Endothelial cell (in vitro differentiated cells): Measurements from ENCODE around the gene CSRP1. TPM values are rescaled to one million over a fixed set of nuclear protein-coding genes. Genes with fewer than 3 reads are reported as not detected.
"Not testable (repeated sequence)": the region's sequence is repeated elsewhere in the genome, so short reads cannot be mapped to it uniquely, and the experiment has no call there.

ENCODE experiments used
- DNase-seq: peaks from one replicate; pipeline ENCODE4 v3.0.0; 2021; ENCODE audit warnings: low spot score
- H3K27ac Mint-ChIP-seq: one replicate; pipeline ENCODE4 v1.8.0; 2021; ENCODE audit warnings: mixed read lengths, inconsistent platforms; ENCODE audit not compliant: unreplicated experiment
- H3K27me3 Mint-ChIP-seq: one replicate; pipeline ENCODE4 v1.8.0; 2021; ENCODE audit warnings: mild to moderate bottlenecking, moderate library complexity, mixed read lengths, inconsistent platforms; ENCODE audit not compliant: unreplicated experiment
- H3K36me3 Mint-ChIP-seq: one replicate; pipeline ENCODE4 v1.8.0; 2021; ENCODE audit warnings: mild to moderate bottlenecking, low read depth, mixed read lengths, inconsistent platforms; ENCODE audit not compliant: unreplicated experiment
- H3K4me1 Mint-ChIP-seq: one replicate; pipeline ENCODE4 v1.8.0; 2021; ENCODE audit warnings: mild to moderate bottlenecking, mixed read lengths, inconsistent platforms; ENCODE audit not compliant: unreplicated experiment
- H3K4me3 Mint-ChIP-seq: one replicate; pipeline ENCODE4 v1.8.0; 2021; ENCODE audit warnings: mild to moderate bottlenecking, mixed read lengths, inconsistent platforms; ENCODE audit not compliant: unreplicated experiment
- H3K9me3 Mint-ChIP-seq: one replicate; pipeline ENCODE4 v1.8.0; 2021; ENCODE audit warnings: mixed read lengths, inconsistent platforms; ENCODE audit not compliant: unreplicated experiment
- total RNA-seq: library from RNA; stranded (reverse); fragmentation: NEBNext Ultra II Directional; extraction: Animal tissue kit (Norgen Biotek cat#: 25700); gene quantifications from one replicate; pipeline ENCODE4 v1.2.1, GENCODE V29; 2021; ENCODE audit not compliant: unreplicated experiment
- TF ChIP-seq, protein P1 (sequence below): fragments of 200-600 bp; sonication (generic); IDR thresholded peaks from one replicate; pipeline ENCODE4 v1.5.0; 2021; ENCODE audit warnings: antibody characterized with exemption; ENCODE audit not compliant: unreplicated experiment

Gene CSRP1
- total RNA-seq, 1 donor from 2014 or later: 111 TPM

DNA sequence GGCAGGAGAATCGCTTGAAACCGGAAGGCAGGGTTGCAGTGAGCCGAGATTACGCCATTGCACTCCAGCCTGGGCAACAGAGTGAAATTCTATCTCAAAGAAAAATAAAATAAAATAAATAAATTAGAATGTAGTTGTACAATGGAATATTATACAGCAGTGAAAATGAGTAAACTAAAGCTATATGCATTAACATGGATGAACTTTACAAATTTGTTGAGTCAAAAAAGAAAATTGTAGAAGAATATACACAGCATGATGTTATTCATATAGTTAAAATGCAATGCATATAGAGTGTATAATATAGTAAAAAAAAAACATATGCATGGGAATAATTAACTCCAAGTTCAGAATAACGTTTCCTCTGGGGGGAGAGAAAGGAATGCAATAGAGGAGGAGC, 21.0 kb upstream of the CSRP1 start:
- Mint-ChIP-seq H3K4me1 (peaks cover 15% of the 10 kb centered on the region), H3K27me3 (peaks cover 3% of the 10 kb centered on the region), H3K36me3 (peaks cover 2% of the 10 kb centered on the region)

DNA sequence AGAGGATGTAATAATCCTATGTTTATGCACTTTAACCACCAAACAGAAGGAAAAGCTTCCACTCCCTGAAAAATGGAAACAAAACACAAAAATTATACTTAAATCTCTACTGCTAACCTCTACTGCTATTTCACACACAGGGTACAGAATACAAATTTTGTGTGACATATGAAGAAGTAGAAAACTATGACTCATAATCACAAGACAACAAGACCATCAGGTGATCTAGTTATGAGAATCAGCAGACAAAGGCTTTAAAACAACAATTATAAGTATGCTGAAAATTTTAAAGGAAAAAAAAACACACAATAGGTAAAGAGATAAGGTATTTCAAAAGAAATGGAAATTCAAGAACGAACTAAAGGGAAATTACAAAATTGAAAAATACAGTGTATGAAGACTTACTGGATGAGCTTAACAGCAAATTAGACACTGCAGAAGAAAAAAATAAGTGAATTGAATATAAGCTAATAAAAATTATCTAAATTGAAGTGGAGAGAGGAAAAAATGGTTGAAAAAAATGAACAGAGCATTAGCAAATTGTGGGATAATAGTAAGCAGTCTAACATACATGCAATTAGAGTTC, 18.4 kb upstream of the CSRP1 start:
- no peak overlapping the region for H3K27ac Mint-ChIP-seq
- TF ChIP-seq, protein P1, sequence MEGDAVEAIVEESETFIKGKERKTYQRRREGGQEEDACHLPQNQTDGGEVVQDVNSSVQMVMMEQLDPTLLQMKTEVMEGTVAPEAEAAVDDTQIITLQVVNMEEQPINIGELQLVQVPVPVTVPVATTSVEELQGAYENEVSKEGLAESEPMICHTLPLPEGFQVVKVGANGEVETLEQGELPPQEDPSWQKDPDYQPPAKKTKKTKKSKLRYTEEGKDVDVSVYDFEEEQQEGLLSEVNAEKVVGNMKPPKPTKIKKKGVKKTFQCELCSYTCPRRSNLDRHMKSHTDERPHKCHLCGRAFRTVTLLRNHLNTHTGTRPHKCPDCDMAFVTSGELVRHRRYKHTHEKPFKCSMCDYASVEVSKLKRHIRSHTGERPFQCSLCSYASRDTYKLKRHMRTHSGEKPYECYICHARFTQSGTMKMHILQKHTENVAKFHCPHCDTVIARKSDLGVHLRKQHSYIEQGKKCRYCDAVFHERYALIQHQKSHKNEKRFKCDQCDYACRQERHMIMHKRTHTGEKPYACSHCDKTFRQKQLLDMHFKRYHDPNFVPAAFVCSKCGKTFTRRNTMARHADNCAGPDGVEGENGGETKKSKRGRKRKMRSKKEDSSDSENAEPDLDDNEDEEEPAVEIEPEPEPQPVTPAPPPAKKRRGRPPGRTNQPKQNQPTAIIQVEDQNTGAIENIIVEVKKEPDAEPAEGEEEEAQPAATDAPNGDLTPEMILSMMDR: no peak
- H3K4me1 Mint-ChIP-seq: no peaks in the 10 kb centered on the region
- H3K4me3 Mint-ChIP-seq: no peak overlapping the region
- no peaks in the 10 kb centered on the region for H3K36me3 Mint-ChIP-seq
- no peaks in the 10 kb centered on the region for H3K9me3 Mint-ChIP-seq
- H3K27me3 Mint-ChIP-seq: peaks cover 2% of the 10 kb centered on the region
- no peak for DNase-seq

More for the DNA sequence above, 21.0 kb upstream of the CSRP1 start:
- no peak for DNase-seq
- H3K4me3 Mint-ChIP-seq: no peak overlapping the region
- no peak overlapping the region for H3K27ac Mint-ChIP-seq
- H3K9me3 Mint-ChIP-seq: no peaks in the 10 kb centered on the region
- TF ChIP-seq, protein P1: no peak

DNA sequence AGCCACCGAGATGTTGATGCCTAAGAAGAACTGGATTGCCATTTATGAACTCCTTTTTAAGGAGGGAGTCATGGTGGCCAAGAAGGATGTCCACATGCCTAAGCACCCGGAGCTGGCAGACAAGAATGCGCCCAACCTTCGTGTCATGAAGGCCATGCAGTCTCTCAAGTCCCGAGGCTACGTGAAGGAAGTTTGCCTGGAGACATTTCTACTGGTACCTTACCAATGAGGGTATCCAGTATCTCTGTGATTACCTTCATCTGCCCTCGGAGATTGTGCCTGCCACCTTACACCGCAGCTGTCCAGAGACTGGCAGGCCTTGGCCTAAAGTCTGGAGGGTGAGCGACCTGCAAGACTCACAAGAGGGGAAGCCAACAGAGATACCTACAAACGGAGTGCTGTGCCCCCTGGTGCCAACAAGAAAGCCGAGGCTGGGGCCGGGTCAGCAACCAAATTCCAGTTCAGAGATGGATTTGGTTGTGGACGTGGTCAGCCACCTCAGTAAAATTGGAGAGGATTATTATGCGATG, 13.2 kb upstream of the CSRP1 start:
- H3K36me3 Mint-ChIP-seq, H3K27ac Mint-ChIP-seq, DNase-seq, H3K4me3 Mint-ChIP-seq, H3K27me3 Mint-ChIP-seq, H3K9me3 Mint-ChIP-seq: not testable (repeated sequence)
- peaks cover 11% of the 10 kb centered on the region for H3K4me1 Mint-ChIP-seq

DNA sequence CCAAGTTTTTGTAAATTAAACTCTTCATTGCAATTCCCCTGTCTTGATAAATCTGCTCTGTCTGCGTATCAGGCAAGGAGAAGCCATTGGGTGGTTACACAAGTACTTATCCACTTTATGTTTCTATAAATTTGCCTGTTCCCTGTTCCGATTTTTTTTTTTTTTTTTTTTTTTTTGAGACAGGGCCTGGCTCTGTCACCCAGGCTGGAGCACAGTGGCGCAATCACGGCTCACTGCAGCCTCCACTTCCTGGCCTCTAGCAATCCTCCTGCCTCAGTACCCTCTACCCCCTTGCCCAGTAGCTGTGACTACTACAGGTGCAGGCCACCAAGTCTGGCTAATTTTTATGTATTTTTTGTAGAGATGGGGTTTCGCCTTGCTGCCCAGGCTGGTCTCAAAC, 11.1 kb upstream of the CSRP1 start:
- no peaks in the 10 kb centered on the region for H3K27me3 Mint-ChIP-seq
- TF ChIP-seq, protein P1: no peak
- peaks cover 15% of the 10 kb centered on the region for H3K4me1 Mint-ChIP-seq
- no peak overlapping the region for H3K27ac Mint-ChIP-seq
- no peaks in the 10 kb centered on the region for H3K36me3 Mint-ChIP-seq
- DNase-seq: no peak
- no peaks in the 10 kb centered on the region for H3K9me3 Mint-ChIP-seq
- no peak overlapping the region for H3K4me3 Mint-ChIP-seq

DNA sequence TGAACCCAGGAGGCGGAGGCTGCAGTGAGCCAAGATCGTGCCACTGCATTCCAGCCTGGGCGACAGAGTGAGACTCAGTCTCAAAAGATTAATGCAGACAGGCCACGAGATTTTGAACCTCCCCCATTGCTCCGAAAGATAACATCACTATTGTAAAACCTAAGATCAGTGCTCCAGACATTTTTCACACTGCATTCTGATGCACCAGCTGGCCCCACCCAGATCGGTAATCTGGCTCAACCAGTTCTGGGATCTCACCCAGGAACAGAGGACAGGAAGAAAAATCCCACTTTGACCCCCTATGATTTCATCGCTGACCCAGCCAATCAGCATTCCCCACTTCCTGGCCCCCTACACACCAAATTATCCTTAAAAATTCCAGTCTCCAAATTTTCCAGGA, 10.7 kb upstream of the CSRP1 start:
- H3K27me3 Mint-ChIP-seq: no peaks in the 10 kb centered on the region
- no peaks in the 10 kb centered on the region for H3K9me3 Mint-ChIP-seq
- H3K36me3 Mint-ChIP-seq: no peaks in the 10 kb centered on the region
- TF ChIP-seq, protein P1: no peak
- peaks cover 20% of the 10 kb centered on the region for H3K4me1 Mint-ChIP-seq
- H3K4me3 Mint-ChIP-seq: no peak overlapping the region
- no peak for DNase-seq
- no peak overlapping the region for H3K27ac Mint-ChIP-seq
